Vagina (tissue), 2 donors: ENCODE data around the gene SLC41A2. TPM values are rescaled to one million over a fixed set of nuclear protein-coding genes. Genes with fewer than 3 reads are reported as not detected.

Experiments
- DNase-seq, 2 donors: peaks; one replicate each; pipeline ENCODE4 v3.0.0-alpha.2; 2017; ENCODE audit errors: extremely low spot score in 2 of 2
- H3K27ac ChIP-seq: fragments of 200-600 bp; sonication (generic); one replicate; pipeline ENCODE4 v1.5.1; 2019
- H3K27me3 ChIP-seq: fragments of 200-600 bp; sonication (generic); one replicate; pipeline ENCODE4 v1.5.1; 2019
- H3K36me3 ChIP-seq, 2 donors: fragments of 200-600 bp; sonication (generic); one replicate each; pipeline ENCODE4 v1.5.1; 2017 to 2019
- H3K4me1 ChIP-seq: fragments of 200-600 bp; sonication (generic); one replicate; pipeline ENCODE4 v1.5.1; 2019
- H3K4me3 ChIP-seq, 2 donors: fragments of 200-600 bp; sonication (generic); 1 replicate in 1 of 2; 2 replicates in 1 of 2; pipeline ENCODE4 v1.5.1; 2016 to 2019
- H3K9me3 ChIP-seq: fragments of 200-600 bp; sonication (generic); one replicate; pipeline ENCODE4 v1.5.1; 2019
- CTCF ChIP-seq, 3 experiments: fragments of 450-650 bp in 2 of 3; fragments of 200-600 bp in 1 of 3; sonication (generic) in 1 of 3; IDR thresholded peaks; one replicate each; pipeline ENCODE4 v1.5.1; 2017 to 2019; ENCODE audit warnings: antibody characterized with exemption in 3 of 3, mild to moderate bottlenecking in 2 of 3, moderate library complexity in 2 of 3
- POLR2A ChIP-seq, 2 donors: fragments of 450-650 bp; IDR thresholded peaks; one replicate each; pipeline ENCODE4 v1.6.1; 2017; ENCODE audit warnings: antibody characterized with exemption in 2 of 2, mild to moderate bottlenecking in 2 of 2, moderate library complexity in 2 of 2
- POLR2AphosphoS5 ChIP-seq, 2 donors: sonication (generic); formaldehyde crosslinking; IDR thresholded peaks; one replicate each; pipeline ENCODE4 v1.9.0; 2017; ENCODE audit warnings: antibody characterized with exemption in 2 of 2, mild to moderate bottlenecking in 2 of 2, low read depth in 1 of 2; ENCODE audit not compliant: insufficient read depth in 1 of 2
- intact Hi-C: fragments of 100-400 bp; cut with DNase I; formaldehyde crosslinking; loops from one replicate; pipeline ENCODE4 v1.15.1; 2023
- total RNA-seq: library from RNA; depleted of rRNA; stranded (reverse); fragments of >200 nt; gene quantifications from one replicate; pipeline ENCODE4 v1.2.3, GENCODE V29; 2016

SLC41A2 gene
- total RNA-seq, 1 donor from 2014 or later, result 19.9 TPM

- no peak for DNase-seq
- Histone ChIP-seq H3K27me3 (no peaks in the 10 kb centered on the region), H3K9me3 (no peaks in the 10 kb centered on the region), H3K27ac (no peak overlapping the region), H3K4me3 (no peak overlapping the region), H3K4me1 (no peaks in the 10 kb centered on the region), H3K36me3 (no peaks in the 10 kb centered on the region)
- intact Hi-C loops, result loop anchor here (5.0 kb wide), 1 partner anchor 1387 kb away; no protein-coding TSS in a partner anchor
- no peak for TF ChIP-seq POLR2A (IDR thresholded peaks at IDR 0.05)
- no peak for TF ChIP-seq POLR2AphosphoS5 (IDR thresholded peaks at IDR 0.05; ENCODE audit: insufficient read depth in 1 of 2, low read depth in 1 of 2)
- TF ChIP-seq CTCF (IDR thresholded peaks at IDR 0.05), result no peak
These were observed 6.7 kb upstream of the SLC41A2 start for GRCh38 chr12:104964856-104965205.

GRCh38 chr12:104964167-104964855 lies 6.2 kb upstream of the SLC41A2 start:
- DNase-seq, result no peak
- intact Hi-C loops, result no loop called here
- Histone ChIP-seq H3K4me3 (no peak overlapping the region), H3K27me3 (no peaks in the 10 kb centered on the region), H3K36me3 (no peaks in the 10 kb centered on the region), H3K27ac (no peak overlapping the region), H3K4me1 (peaks cover 4% of the 10 kb centered on the region), H3K9me3 (no peaks in the 10 kb centered on the region)
- TF ChIP-seq CTCF (IDR thresholded peaks at IDR 0.05) (no peak), POLR2AphosphoS5 (IDR thresholded peaks at IDR 0.05; ENCODE audit: insufficient read depth in 1 of 2, low read depth in 1 of 2) (no peak), POLR2A (IDR thresholded peaks at IDR 0.05) (no peak)

GRCh38 chr12:104963757-104964156 lies 5.7 kb upstream of the SLC41A2 start:
- no peak for DNase-seq
- Histone ChIP-seq H3K27ac (no peak overlapping the region), H3K9me3 (no peaks in the 10 kb centered on the region), H3K4me1 (peaks cover 10% of the 10 kb centered on the region), H3K36me3 (no peaks in the 10 kb centered on the region), H3K4me3 (no peak overlapping the region), H3K27me3 (no peaks in the 10 kb centered on the region)
- intact Hi-C loops, result no loop called here
- TF ChIP-seq CTCF (IDR thresholded peaks at IDR 0.05) (no peak), POLR2A (IDR thresholded peaks at IDR 0.05) (no peak), POLR2AphosphoS5 (IDR thresholded peaks at IDR 0.05; ENCODE audit: insufficient read depth in 1 of 2, low read depth in 1 of 2) (no peak)

- H3K4me3 ChIP-seq, result no peak overlapping the region
- DNase-seq, result no peak
- TF ChIP-seq POLR2AphosphoS5 (IDR thresholded peaks at IDR 0.05; ENCODE audit: insufficient read depth in 1 of 2, low read depth in 1 of 2) (no peak), POLR2A (IDR thresholded peaks at IDR 0.05) (no peak), CTCF (IDR thresholded peaks at IDR 0.05) (no peak)
- H3K36me3 ChIP-seq, result no peaks in the 10 kb centered on the region
- H3K27ac ChIP-seq, result no peak overlapping the region
- intact Hi-C loops, result no loop called here
- no peaks in the 10 kb centered on the region for H3K27me3 ChIP-seq
- H3K4me1 ChIP-seq, result peaks cover 14% of the 10 kb centered on the region
- no peaks in the 10 kb centered on the region for H3K9me3 ChIP-seq
These were observed 2.4 kb upstream of the SLC41A2 start for GRCh38 chr12:104960464-104960863.

- Histone ChIP-seq H3K4me3 (peak overlapping the region; percentile 66 to 96), H3K27me3 (no peaks in the 10 kb centered on the region), H3K4me1 (peaks cover 14% of the 10 kb centered on the region), H3K27ac (peak overlapping the region; percentile 80), H3K36me3 (no peaks in the 10 kb centered on the region), H3K9me3 (no peaks in the 10 kb centered on the region)
- intact Hi-C loops, result no loop called here
- TF ChIP-seq POLR2AphosphoS5 (IDR thresholded peaks at IDR 0.05; ENCODE audit: insufficient read depth in 1 of 2, low read depth in 1 of 2) (no peak), CTCF (IDR thresholded peaks at IDR 0.05) (no peak), POLR2A (IDR thresholded peaks at IDR 0.05) (no peak)
- DNase-seq, result no peak
These were observed 1.3 kb upstream of the SLC41A2 start for GRCh38 chr12:104959335-104959841.
